ENCODE data around the gene SECISBP2L.

SECISBP2L gene

GRCh38 chr15:49064884-49065283, 18.6 kb upstream of the SECISBP2L start:
- no peak for DNase-seq (ENCODE audit: low spot score)
- in situ Hi-C loops (cut with MboI; ENCODE audit: low pct_unique_long_range_greater_than_20kb, low sequenced_read_pairs, unreplicated experiment) = no loop called here
- TF ChIP-seq, protein P1, sequence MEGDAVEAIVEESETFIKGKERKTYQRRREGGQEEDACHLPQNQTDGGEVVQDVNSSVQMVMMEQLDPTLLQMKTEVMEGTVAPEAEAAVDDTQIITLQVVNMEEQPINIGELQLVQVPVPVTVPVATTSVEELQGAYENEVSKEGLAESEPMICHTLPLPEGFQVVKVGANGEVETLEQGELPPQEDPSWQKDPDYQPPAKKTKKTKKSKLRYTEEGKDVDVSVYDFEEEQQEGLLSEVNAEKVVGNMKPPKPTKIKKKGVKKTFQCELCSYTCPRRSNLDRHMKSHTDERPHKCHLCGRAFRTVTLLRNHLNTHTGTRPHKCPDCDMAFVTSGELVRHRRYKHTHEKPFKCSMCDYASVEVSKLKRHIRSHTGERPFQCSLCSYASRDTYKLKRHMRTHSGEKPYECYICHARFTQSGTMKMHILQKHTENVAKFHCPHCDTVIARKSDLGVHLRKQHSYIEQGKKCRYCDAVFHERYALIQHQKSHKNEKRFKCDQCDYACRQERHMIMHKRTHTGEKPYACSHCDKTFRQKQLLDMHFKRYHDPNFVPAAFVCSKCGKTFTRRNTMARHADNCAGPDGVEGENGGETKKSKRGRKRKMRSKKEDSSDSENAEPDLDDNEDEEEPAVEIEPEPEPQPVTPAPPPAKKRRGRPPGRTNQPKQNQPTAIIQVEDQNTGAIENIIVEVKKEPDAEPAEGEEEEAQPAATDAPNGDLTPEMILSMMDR (IDR thresholded peaks at IDR 0.05; ENCODE audit: extremely low read depth, insufficient read depth, missing control alignments) = no peak

- in situ Hi-C loops (cut with MboI; ENCODE audit: low pct_unique_long_range_greater_than_20kb, low sequenced_read_pairs, unreplicated experiment) = no loop called here
- TF ChIP-seq, protein P1 (IDR thresholded peaks at IDR 0.05; ENCODE audit: extremely low read depth, insufficient read depth, missing control alignments) = no peak
- DNase-seq (ENCODE audit: low spot score) = no peak
Observed at GRCh38 chr15:49064281-49064653, 18.0 kb upstream of the SECISBP2L start.

DNA sequence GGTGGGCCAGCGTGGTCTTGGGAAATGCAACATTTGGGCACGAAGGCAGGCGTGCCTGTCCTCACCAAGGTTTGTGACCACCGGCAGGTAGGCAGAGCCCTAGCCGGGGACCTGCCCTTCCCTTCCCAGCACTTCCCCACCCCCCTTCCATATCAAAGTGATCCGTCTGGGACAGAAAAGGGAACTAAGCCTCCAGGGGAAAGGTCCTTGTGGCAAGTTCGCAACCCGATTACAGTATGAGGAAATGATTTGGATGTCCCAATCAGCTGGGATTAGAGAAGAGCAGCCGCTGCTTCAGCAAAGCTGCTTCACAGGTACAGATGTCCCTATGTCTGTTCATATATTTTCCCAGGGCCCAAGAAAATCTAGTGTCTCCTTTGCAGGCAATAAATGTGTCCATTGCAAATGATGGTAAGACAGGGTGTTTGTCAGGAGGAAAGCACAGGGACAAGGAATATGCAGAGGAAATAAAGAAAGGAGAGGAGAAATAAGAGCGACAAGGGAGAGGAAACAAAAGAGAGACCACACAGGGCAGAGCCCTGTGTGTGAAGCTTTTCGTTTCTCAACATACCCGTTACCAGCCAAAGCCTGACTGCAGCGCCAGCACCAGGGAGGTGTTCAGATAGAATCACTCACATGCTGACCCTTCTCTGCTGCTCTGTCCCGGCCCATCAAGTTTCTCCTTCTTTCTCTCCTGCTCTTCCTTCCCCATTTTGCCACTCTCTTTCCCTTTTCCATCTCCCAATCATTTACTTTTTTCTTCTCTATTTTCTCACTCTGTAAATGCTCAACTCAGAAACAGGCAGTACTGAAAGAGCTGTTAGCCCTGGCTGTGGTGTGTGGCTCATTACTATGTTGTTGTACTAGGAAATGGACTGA, 17.4 kb upstream of the SECISBP2L start:
- in situ Hi-C loops (cut with MboI; ENCODE audit: low pct_unique_long_range_greater_than_20kb, low sequenced_read_pairs, unreplicated experiment) = no loop called here
- DNase-seq (ENCODE audit: low spot score) = no peak
- TF ChIP-seq, protein P1 (IDR thresholded peaks at IDR 0.05; ENCODE audit: extremely low read depth, insufficient read depth, missing control alignments) = no peak

GRCh38 chr15:49062900-49063299, 16.7 kb upstream of the SECISBP2L start:
- DNase-seq (ENCODE audit: low spot score) = no peak
- in situ Hi-C loops (cut with MboI; ENCODE audit: low pct_unique_long_range_greater_than_20kb, low sequenced_read_pairs, unreplicated experiment) = no loop called here
- TF ChIP-seq, protein P1 (IDR thresholded peaks at IDR 0.05; ENCODE audit: extremely low read depth, insufficient read depth, missing control alignments) = no peak

DNA sequence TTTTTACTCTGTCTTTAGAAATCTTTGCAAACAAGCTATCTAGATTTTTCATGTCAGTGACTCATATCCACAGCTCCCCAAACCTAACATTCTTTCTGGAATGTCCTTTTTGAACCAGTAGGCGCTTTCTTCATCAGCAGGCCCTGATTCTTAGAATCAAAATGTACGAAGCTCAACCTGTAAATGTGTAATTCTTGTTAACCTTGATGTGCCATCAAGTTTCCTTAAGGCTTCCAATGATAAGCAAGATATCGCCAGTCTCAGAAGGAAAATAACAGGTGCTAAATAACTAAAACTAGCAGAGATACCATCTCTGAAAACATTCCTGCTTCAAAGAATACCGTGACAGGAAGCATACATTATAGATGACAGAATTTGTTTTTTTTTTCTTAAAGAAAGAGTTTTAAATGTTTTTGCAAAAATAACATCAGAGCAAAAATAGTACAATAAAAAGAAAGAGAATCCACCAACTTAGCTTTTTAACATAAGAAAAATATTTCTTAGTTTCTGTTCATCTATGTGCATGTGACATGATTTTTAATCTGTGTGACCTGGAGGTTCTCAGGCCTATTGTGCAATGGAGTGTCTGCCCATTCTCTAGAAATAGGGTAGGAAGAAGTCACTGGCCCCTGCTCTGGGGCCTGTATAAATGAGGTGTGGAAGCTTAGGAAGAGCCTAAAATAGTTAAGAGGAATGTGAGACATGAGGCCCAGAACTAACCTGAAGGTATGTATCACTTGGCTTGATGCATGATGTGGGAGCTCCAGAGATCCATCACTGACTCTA, 14.7 kb upstream of the SECISBP2L start:
- in situ Hi-C loops (cut with MboI; ENCODE audit: low pct_unique_long_range_greater_than_20kb, low sequenced_read_pairs, unreplicated experiment) = no loop called here
- TF ChIP-seq, protein P1 (IDR thresholded peaks at IDR 0.05; ENCODE audit: extremely low read depth, insufficient read depth, missing control alignments) = no peak
- no peak for DNase-seq (ENCODE audit: low spot score)

- TF ChIP-seq, protein P1 (IDR thresholded peaks at IDR 0.05; ENCODE audit: extremely low read depth, insufficient read depth, missing control alignments) = no peak
Observed at GRCh38 chr15:49059491-49059890, 13.2 kb upstream of the SECISBP2L start.

More at GRCh38 chr15:49059491-49059890, 13.2 kb upstream of the SECISBP2L start:
- DNase-seq (ENCODE audit: low spot score) = no peak
- in situ Hi-C loops (cut with MboI; ENCODE audit: low pct_unique_long_range_greater_than_20kb, low sequenced_read_pairs, unreplicated experiment) = no loop called here
